Transverse colon (tissue), 3 donors: ENCODE data around the gene HAS3.

Experiments used
- POLR2A ChIP-seq: fragments of 450-650 bp; IDR thresholded peaks from one replicate; pipeline ENCODE4 v1.6.1; 2016; ENCODE audit warnings: antibody characterized with exemption, mild to moderate bottlenecking, moderate library complexity
- TF ChIP-seq, protein P1 (sequence below), 5 experiments: fragments of 200-600 bp in 3 of 5; fragments of 450-650 bp in 2 of 5; sonication (generic) in 3 of 5; IDR thresholded peaks; 1 replicate in 2 of 5; 2 replicates in 3 of 5; pipeline ENCODE4 v1.5.1; 2016 to 2017; ENCODE audit warnings: antibody characterized with exemption in 5 of 5, inconsistent platforms in 3 of 5, mild to moderate bottlenecking in 2 of 5, moderate library complexity in 1 of 5

- TF ChIP-seq, protein P1, sequence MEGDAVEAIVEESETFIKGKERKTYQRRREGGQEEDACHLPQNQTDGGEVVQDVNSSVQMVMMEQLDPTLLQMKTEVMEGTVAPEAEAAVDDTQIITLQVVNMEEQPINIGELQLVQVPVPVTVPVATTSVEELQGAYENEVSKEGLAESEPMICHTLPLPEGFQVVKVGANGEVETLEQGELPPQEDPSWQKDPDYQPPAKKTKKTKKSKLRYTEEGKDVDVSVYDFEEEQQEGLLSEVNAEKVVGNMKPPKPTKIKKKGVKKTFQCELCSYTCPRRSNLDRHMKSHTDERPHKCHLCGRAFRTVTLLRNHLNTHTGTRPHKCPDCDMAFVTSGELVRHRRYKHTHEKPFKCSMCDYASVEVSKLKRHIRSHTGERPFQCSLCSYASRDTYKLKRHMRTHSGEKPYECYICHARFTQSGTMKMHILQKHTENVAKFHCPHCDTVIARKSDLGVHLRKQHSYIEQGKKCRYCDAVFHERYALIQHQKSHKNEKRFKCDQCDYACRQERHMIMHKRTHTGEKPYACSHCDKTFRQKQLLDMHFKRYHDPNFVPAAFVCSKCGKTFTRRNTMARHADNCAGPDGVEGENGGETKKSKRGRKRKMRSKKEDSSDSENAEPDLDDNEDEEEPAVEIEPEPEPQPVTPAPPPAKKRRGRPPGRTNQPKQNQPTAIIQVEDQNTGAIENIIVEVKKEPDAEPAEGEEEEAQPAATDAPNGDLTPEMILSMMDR (IDR thresholded peaks at IDR 0.05) = no peak
- no peak for TF ChIP-seq POLR2A
Measured at GRCh38 chr16:69116906-69117305, 11.5 kb downstream of the HAS3 start.
